WTC11 (cell line): ENCODE results near the gene ISL2. TPM values are rescaled to one million over a fixed set of nuclear protein-coding genes. Genes with fewer than 3 reads are reported as not detected.

ENCODE experiments used
- ATAC-seq: fragments of 200-7000 bp; cut with Tn5 transposase; 2 replicates; pipeline ENCODE4 v1.10.0; 2021; ENCODE audit warnings: mild to moderate bottlenecking, moderate library complexity
- CTCF ChIA-PET: fragments of 300-600 bp; sonication (Branson Sonifier 250); formaldehyde crosslinking; loops from one replicate; lab custom pipeline; 2021; ENCODE audit warnings: antibody characterized with exemption; lab: Charles Lee
- POLR2A ChIA-PET: fragments of 350-600 bp; sonication (Branson Sonifier 250); formaldehyde crosslinking; loops from one replicate; lab custom pipeline; 2021; ENCODE audit warnings: antibody characterized with exemption; lab: Charles Lee
- DNase-seq: peaks from one replicate; pipeline ENCODE4 v3.0.0; 2021; ENCODE audit warnings: low spot score
- H3K27ac Mint-ChIP-seq: 2 replicates; pipeline ENCODE4 v1.8.0; 2021; ENCODE audit warnings: mixed read lengths
- H3K27me3 Mint-ChIP-seq: 2 replicates; pipeline ENCODE4 v1.8.0; 2021; ENCODE audit warnings: low read depth, mild to moderate bottlenecking, moderate library complexity, mixed read lengths
- H3K36me3 Mint-ChIP-seq: 2 replicates; pipeline ENCODE4 v1.8.0; 2021; ENCODE audit warnings: mixed read lengths
- H3K4me1 Mint-ChIP-seq: 2 replicates; pipeline ENCODE4 v1.8.0; 2022; ENCODE audit warnings: mixed read lengths
- H3K4me3 Mint-ChIP-seq: 2 replicates; pipeline ENCODE4 v1.8.0; 2021; ENCODE audit warnings: mild to moderate bottlenecking, moderate library complexity, mixed read lengths
- H3K9me3 Mint-ChIP-seq: 2 replicates; pipeline ENCODE4 v1.8.0; 2021; ENCODE audit warnings: mixed read lengths
- CBFB ChIP-seq: sonication (generic); formaldehyde crosslinking; IDR thresholded peaks from 2 replicates; pipeline ENCODE4 v1.8.1; 2022; ENCODE audit warnings: mild to moderate bottlenecking, low read depth, missing genetic modification reagents
- EMX1 ChIP-seq: fragments of 250-450 bp; sonication (Bioruptor Pico); IDR thresholded peaks from 2 replicates; pipeline ENCODE4 v1.8.0; 2021; ENCODE audit warnings: mild to moderate bottlenecking
- FOXJ3 ChIP-seq: sonication (generic); formaldehyde crosslinking; IDR thresholded peaks from 2 replicates; pipeline ENCODE4 v1.9.0; 2021; ENCODE audit warnings: missing genetic modification reagents, mild to moderate bottlenecking, borderline replicate concordance
- FOXK1 ChIP-seq: sonication (generic); formaldehyde crosslinking; IDR thresholded peaks from 2 replicates; pipeline ENCODE4 v1.8.0; 2022; ENCODE audit warnings: mild to moderate bottlenecking, moderate library complexity, missing genetic modification reagents
- FOXP1 ChIP-seq: sonication (generic); formaldehyde crosslinking; IDR thresholded peaks from 2 replicates; pipeline ENCODE4 v1.8.0; 2022; ENCODE audit warnings: missing genetic modification reagents, mild to moderate bottlenecking, moderate library complexity, borderline replicate concordance
- HMGA2 ChIP-seq: fragments of 250-450 bp; sonication (Bioruptor Pico); IDR thresholded peaks from 2 replicates; pipeline ENCODE4 v1.4.0; 2021; ENCODE audit warnings: mild to moderate bottlenecking, moderate library complexity
- JUN ChIP-seq: sonication (generic); formaldehyde crosslinking; IDR thresholded peaks from 2 replicates; pipeline ENCODE4 v1.8.0; 2023; ENCODE audit warnings: mild to moderate bottlenecking, missing genetic modification reagents
- KAT7 ChIP-seq: sonication (generic); formaldehyde crosslinking; IDR thresholded peaks from 2 replicates; pipeline ENCODE4 v1.8.1; 2023; ENCODE audit warnings: missing genetic modification reagents, mild to moderate bottlenecking, borderline replicate concordance
- MYBL2 ChIP-seq: sonication (generic); formaldehyde crosslinking; IDR thresholded peaks from 2 replicates; pipeline ENCODE4 v1.8.1; 2023; ENCODE audit warnings: mild to moderate bottlenecking, moderate library complexity, missing genetic modification reagents
- NFATC4 ChIP-seq: fragments of 250-450 bp; sonication (Bioruptor Pico); IDR thresholded peaks from 2 replicates; pipeline ENCODE4 v1.9.0; 2021; ENCODE audit warnings: mild to moderate bottlenecking
- OVOL2 ChIP-seq: fragments of 250-450 bp; sonication (Bioruptor Pico); IDR thresholded peaks from 2 replicates; pipeline ENCODE4 v1.9.0; 2021; ENCODE audit warnings: mild to moderate bottlenecking, borderline replicate concordance
- RELA ChIP-seq: sonication (generic); formaldehyde crosslinking; IDR thresholded peaks from 2 replicates; pipeline ENCODE4 v1.8.1; 2022; ENCODE audit warnings: missing genetic modification reagents, mild to moderate bottlenecking, borderline replicate concordance
- SMAD3 ChIP-seq: sonication (generic); formaldehyde crosslinking; IDR thresholded peaks from 2 replicates; pipeline ENCODE4 v1.8.0; 2022; ENCODE audit warnings: missing genetic modification reagents, mild to moderate bottlenecking, borderline replicate concordance
- SP1 ChIP-seq: sonication (generic); formaldehyde crosslinking; conservative IDR thresholded peaks from 2 replicates; pipeline ENCODE4 v1.8.1; 2022; ENCODE audit warnings: missing genetic modification reagents
- total RNA-seq: library from RNA; stranded (reverse); gene quantifications from 3 replicates; pipeline ENCODE4 v1.2.3, GENCODE V29; 2021
- TF ChIP-seq, protein P1 (sequence below): sonication (generic); formaldehyde crosslinking; IDR thresholded peaks from 2 replicates; pipeline ENCODE4 v1.8.0; 2023; ENCODE audit warnings: missing genetic modification reagents, mild to moderate bottlenecking, borderline replicate concordance
- TF ChIP-seq, protein P2 (sequence below): sonication (generic); formaldehyde crosslinking; IDR thresholded peaks from 2 replicates; pipeline ENCODE4 v1.8.1; 2023; ENCODE audit warnings: mild to moderate bottlenecking, missing genetic modification reagents, moderate library complexity
- TF ChIP-seq, protein P3 (sequence below): sonication (generic); formaldehyde crosslinking; IDR thresholded peaks from 2 replicates; pipeline ENCODE4 v1.8.1; 2023; ENCODE audit warnings: mild to moderate bottlenecking, missing genetic modification reagents
- TF ChIP-seq, protein P4 (sequence below): sonication (generic); formaldehyde crosslinking; IDR thresholded peaks from 2 replicates; pipeline ENCODE4 v1.8.1; 2023; ENCODE audit warnings: mild to moderate bottlenecking, missing genetic modification reagents, borderline replicate concordance
- TF ChIP-seq, protein P5 (sequence below): fragments of 250-450 bp; sonication (Bioruptor Pico); IDR thresholded peaks from 2 replicates; pipeline ENCODE4 v2.1.2; 2022; ENCODE audit warnings: mild to moderate bottlenecking, moderate library complexity
- TF ChIP-seq, protein P6 (sequence below): sonication (generic); formaldehyde crosslinking; IDR thresholded peaks from 2 replicates; pipeline ENCODE4 v1.8.1; 2022; ENCODE audit warnings: missing genetic modification reagents, borderline replicate concordance

The ISL2 gene
- total RNA-seq, 1 experiment from 2014 or later = 0.24 TPM

DNA sequence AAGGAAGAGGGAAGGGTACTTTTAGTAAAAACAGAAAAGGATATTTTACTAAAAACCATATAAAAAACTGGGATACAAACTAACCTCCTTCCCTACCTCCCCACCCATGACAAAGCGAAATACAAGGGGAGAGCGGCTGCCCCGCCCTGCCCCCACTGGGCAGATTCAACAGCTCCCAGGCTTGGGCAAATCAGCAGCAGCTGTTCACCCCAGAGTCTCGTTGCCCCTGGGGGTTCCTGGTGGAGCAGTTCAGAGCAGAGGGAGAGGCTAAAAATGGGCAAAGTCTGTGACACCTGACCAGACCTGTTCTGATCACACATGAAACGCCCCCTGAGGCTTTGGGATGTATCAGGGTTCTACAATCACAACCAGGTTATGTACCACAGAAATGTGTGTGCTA, 22.8 kb upstream of the ISL2 start (continued):
- TF ChIP-seq, protein P1, sequence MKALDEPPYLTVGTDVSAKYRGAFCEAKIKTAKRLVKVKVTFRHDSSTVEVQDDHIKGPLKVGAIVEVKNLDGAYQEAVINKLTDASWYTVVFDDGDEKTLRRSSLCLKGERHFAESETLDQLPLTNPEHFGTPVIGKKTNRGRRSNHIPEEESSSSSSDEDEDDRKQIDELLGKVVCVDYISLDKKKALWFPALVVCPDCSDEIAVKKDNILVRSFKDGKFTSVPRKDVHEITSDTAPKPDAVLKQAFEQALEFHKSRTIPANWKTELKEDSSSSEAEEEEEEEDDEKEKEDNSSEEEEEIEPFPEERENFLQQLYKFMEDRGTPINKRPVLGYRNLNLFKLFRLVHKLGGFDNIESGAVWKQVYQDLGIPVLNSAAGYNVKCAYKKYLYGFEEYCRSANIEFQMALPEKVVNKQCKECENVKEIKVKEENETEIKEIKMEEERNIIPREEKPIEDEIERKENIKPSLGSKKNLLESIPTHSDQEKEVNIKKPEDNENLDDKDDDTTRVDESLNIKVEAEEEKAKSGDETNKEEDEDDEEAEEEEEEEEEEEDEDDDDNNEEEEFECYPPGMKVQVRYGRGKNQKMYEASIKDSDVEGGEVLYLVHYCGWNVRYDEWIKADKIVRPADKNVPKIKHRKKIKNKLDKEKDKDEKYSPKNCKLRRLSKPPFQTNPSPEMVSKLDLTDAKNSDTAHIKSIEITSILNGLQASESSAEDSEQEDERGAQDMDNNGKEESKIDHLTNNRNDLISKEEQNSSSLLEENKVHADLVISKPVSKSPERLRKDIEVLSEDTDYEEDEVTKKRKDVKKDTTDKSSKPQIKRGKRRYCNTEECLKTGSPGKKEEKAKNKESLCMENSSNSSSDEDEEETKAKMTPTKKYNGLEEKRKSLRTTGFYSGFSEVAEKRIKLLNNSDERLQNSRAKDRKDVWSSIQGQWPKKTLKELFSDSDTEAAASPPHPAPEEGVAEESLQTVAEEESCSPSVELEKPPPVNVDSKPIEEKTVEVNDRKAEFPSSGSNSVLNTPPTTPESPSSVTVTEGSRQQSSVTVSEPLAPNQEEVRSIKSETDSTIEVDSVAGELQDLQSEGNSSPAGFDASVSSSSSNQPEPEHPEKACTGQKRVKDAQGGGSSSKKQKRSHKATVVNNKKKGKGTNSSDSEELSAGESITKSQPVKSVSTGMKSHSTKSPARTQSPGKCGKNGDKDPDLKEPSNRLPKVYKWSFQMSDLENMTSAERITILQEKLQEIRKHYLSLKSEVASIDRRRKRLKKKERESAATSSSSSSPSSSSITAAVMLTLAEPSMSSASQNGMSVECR (CRISPR knock-in tag) = no peak
- TF ChIP-seq HMGA2 (CRISPR knock-in tag) = no peak

DNA sequence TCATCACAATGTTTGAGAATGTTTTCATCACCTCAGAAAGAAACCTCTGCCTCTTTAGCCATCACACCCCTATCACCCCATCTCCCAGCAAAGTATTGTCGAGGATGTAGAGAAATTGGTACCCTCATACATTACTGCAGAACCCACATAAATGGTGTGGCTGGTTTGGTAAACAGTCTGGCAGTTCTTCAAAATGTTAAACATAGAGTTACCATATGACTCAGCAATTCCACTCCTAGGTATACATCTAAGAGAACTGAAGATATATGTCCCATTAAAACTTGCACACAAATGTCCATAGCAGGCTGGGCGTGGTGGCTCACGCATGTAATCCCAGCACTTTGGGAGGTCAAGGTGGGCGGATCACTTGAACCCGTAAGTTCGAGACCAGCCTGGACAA, 16.6 kb upstream of the ISL2 start:
- DNase-seq (no peak), ATAC-seq (no peak)
- CTCF ChIA-PET = no interaction called here
- Mint-ChIP-seq H3K9me3 (no peaks in the 10 kb centered on the region), H3K4me1 (no peaks in the 10 kb centered on the region), H3K27ac (no peak overlapping the region), H3K27me3 (peaks cover 14% of the 10 kb centered on the region), H3K36me3 (no peaks in the 10 kb centered on the region), H3K4me3 (no peak overlapping the region)
- POLR2A ChIA-PET = no interaction called here
- TF ChIP-seq, protein P2, sequence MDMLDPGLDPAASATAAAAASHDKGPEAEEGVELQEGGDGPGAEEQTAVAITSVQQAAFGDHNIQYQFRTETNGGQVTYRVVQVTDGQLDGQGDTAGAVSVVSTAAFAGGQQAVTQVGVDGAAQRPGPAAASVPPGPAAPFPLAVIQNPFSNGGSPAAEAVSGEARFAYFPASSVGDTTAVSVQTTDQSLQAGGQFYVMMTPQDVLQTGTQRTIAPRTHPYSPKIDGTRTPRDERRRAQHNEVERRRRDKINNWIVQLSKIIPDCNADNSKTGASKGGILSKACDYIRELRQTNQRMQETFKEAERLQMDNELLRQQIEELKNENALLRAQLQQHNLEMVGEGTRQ (CRISPR knock-in tag) = no peak
- TF ChIP-seq SP1 (CRISPR knock-in tag) (no peak), FOXP1 (CRISPR knock-in tag) (no peak), EMX1 (no peak), FOXK1 (CRISPR knock-in tag) (no peak), KAT7 (CRISPR knock-in tag) (no peak), CBFB (CRISPR knock-in tag) (no peak), MYBL2 (CRISPR knock-in tag) (no peak), NFATC4 (no peak), RELA (CRISPR knock-in tag) (no peak), JUN (CRISPR knock-in tag) (no peak), FOXJ3 (CRISPR knock-in tag) (no peak), SMAD3 (CRISPR knock-in tag) (no peak), OVOL2 (no peak)
- TF ChIP-seq, protein P3, sequence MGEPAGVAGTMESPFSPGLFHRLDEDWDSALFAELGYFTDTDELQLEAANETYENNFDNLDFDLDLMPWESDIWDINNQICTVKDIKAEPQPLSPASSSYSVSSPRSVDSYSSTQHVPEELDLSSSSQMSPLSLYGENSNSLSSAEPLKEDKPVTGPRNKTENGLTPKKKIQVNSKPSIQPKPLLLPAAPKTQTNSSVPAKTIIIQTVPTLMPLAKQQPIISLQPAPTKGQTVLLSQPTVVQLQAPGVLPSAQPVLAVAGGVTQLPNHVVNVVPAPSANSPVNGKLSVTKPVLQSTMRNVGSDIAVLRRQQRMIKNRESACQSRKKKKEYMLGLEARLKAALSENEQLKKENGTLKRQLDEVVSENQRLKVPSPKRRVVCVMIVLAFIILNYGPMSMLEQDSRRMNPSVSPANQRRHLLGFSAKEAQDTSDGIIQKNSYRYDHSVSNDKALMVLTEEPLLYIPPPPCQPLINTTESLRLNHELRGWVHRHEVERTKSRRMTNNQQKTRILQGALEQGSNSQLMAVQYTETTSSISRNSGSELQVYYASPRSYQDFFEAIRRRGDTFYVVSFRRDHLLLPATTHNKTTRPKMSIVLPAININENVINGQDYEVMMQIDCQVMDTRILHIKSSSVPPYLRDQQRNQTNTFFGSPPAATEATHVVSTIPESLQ (CRISPR knock-in tag) = no peak
- TF ChIP-seq, protein P4, sequence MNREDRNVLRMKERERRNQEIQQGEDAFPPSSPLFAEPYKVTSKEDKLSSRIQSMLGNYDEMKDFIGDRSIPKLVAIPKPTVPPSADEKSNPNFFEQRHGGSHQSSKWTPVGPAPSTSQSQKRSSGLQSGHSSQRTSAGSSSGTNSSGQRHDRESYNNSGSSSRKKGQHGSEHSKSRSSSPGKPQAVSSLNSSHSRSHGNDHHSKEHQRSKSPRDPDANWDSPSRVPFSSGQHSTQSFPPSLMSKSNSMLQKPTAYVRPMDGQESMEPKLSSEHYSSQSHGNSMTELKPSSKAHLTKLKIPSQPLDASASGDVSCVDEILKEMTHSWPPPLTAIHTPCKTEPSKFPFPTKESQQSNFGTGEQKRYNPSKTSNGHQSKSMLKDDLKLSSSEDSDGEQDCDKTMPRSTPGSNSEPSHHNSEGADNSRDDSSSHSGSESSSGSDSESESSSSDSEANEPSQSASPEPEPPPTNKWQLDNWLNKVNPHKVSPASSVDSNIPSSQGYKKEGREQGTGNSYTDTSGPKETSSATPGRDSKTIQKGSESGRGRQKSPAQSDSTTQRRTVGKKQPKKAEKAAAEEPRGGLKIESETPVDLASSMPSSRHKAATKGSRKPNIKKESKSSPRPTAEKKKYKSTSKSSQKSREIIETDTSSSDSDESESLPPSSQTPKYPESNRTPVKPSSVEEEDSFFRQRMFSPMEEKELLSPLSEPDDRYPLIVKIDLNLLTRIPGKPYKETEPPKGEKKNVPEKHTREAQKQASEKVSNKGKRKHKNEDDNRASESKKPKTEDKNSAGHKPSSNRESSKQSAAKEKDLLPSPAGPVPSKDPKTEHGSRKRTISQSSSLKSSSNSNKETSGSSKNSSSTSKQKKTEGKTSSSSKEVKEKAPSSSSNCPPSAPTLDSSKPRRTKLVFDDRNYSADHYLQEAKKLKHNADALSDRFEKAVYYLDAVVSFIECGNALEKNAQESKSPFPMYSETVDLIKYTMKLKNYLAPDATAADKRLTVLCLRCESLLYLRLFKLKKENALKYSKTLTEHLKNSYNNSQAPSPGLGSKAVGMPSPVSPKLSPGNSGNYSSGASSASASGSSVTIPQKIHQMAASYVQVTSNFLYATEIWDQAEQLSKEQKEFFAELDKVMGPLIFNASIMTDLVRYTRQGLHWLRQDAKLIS = no peak
- TF ChIP-seq, protein P5, sequence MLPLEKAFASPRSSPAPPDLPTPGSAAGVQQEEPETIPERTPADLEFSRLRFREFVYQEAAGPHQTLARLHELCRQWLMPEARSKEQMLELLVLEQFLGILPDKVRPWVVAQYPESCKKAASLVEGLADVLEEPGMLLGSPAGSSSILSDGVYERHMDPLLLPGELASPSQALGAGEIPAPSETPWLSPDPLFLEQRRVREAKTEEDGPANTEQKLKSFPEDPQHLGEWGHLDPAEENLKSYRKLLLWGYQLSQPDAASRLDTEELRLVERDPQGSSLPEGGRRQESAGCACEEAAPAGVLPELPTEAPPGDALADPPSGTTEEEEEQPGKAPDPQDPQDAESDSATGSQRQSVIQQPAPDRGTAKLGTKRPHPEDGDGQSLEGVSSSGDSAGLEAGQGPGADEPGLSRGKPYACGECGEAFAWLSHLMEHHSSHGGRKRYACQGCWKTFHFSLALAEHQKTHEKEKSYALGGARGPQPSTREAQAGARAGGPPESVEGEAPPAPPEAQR (CRISPR knock-in tag) = no peak
- TF ChIP-seq, protein P6, sequence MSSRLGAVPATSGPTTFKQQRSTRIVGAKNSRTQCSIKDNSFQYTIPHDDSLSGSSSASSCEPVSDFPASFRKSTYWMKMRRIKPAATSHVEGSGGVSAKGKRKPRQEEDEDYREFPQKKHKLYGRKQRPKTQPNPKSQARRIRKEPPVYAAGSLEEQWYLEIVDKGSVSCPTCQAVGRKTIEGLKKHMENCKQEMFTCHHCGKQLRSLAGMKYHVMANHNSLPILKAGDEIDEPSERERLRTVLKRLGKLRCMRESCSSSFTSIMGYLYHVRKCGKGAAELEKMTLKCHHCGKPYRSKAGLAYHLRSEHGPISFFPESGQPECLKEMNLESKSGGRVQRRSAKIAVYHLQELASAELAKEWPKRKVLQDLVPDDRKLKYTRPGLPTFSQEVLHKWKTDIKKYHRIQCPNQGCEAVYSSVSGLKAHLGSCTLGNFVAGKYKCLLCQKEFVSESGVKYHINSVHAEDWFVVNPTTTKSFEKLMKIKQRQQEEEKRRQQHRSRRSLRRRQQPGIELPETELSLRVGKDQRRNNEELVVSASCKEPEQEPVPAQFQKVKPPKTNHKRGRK (CRISPR knock-in tag) = no peak
